Esophagus muscularis mucosa (tissue), 4 donors: ENCODE results near the gene RPAP2. TPM values are rescaled to one million over a fixed set of nuclear protein-coding genes. Genes with fewer than 3 reads are reported as not detected.
"Not testable (repeated sequence)": the region's sequence is repeated elsewhere in the genome, so short reads cannot be mapped to it uniquely, and the experiment has no call there.

Source experiments
- DNase-seq: peaks from one replicate; pipeline ENCODE4 v3.0.0-alpha.2; 2017; ENCODE audit errors: extremely low spot score
- H3K27ac ChIP-seq, 4 donors: fragments of 200-600 bp; sonication (generic); replicated peaks in 1 of 4; 1 replicate in 3 of 4; 2 replicates in 1 of 4; pipeline ENCODE4 v1.5.1; 2016 to 2019; ENCODE audit warnings: mild to moderate bottlenecking in 1 of 4
- H3K27me3 ChIP-seq, 4 donors: fragments of 200-600 bp; sonication (generic); one replicate each; pipeline versions ENCODE4 v1.5.1 to v1.6.0; 2016 to 2019
- H3K36me3 ChIP-seq, 4 donors: fragments of 200-600 bp; sonication (generic); one replicate each; pipeline ENCODE4 v1.5.1; 2016 to 2019
- H3K4me1 ChIP-seq, 4 donors: fragments of 200-600 bp; sonication (generic); one replicate each; pipeline ENCODE4 v1.5.1; 2016 to 2019
- H3K4me3 ChIP-seq, 4 donors: fragments of 200-600 bp; sonication (generic); 1 replicate in 2 of 4; 2 replicates in 2 of 4; pipeline ENCODE4 v1.5.1; 2016 to 2019; ENCODE audit warnings: mild to moderate bottlenecking in 4 of 4, moderate library complexity in 1 of 4
- H3K9me3 ChIP-seq, 4 donors: fragments of 200-600 bp; sonication (generic); 1 replicate in 3 of 4; 2 replicates in 1 of 4; pipeline ENCODE4 v1.5.1; 2016 to 2019
- CTCF ChIP-seq, 3 experiments: fragments of 200-600 bp in 2 of 3; fragments of 450-650 bp in 1 of 3; sonication (generic) in 2 of 3; IDR thresholded peaks; one replicate each; pipeline ENCODE4 v1.5.1; 2017 to 2019; ENCODE audit warnings: antibody characterized with exemption in 3 of 3, mild to moderate bottlenecking in 2 of 3, moderate library complexity in 1 of 3
- EP300 ChIP-seq: sonication (generic); formaldehyde crosslinking; IDR thresholded peaks from one replicate; pipeline ENCODE4 v1.6.1; 2017; ENCODE audit warnings: antibody characterized with exemption
- POLR2A ChIP-seq: fragments of 450-650 bp; IDR thresholded peaks from one replicate; pipeline ENCODE4 v1.6.1; 2017; ENCODE audit warnings: antibody characterized with exemption, moderate library complexity, mild to moderate bottlenecking, low read depth
- POLR2AphosphoS5 ChIP-seq, 2 donors: sonication (generic); formaldehyde crosslinking; IDR thresholded peaks; one replicate each; pipeline ENCODE4 v1.6.1; 2017; ENCODE audit warnings: antibody characterized with exemption in 2 of 2
- WGBS: methylation state at CpG from one replicate; pipeline ENCODE4 v1.1.5; 2018; 5-methylcytosine and 5-hydroxymethylcytosine counted together
- intact Hi-C: fragments of 100-400 bp; cut with DNase I; formaldehyde crosslinking; loops from one replicate; pipeline ENCODE4 v1.15.1; 2023
- total RNA-seq, 4 donors: library from RNA; depleted of rRNA; stranded (reverse); fragments of >200 nt; gene quantifications; one replicate each; pipeline versions ENCODE4 v1.1.0 to v1.2.1, GENCODE V29; 2016

RPAP2 gene
- total RNA-seq, 4 donors from 2014 or later = 8.9 to 13.3 (median 12.8) TPM

DNA sequence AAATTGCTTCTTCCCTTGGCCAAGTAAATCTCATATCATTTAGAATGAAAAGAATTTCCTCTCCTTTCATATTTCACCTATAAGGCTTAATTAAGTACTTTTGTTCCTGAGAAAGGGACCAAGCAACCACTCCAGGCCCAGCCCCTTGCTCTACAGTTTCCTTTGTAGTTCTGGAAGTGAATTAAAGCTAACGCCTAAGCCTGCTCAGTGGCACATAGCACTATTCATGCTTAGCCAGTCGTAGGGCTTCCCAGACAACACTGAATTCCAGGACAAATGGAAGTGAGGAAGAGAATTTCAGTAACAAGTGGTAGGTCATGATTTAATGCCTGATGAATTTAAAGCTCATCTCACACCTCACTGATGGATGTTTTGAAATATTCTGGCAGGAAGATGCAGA is 73.3 kb downstream of the RPAP2 start:
- H3K27ac ChIP-seq = no peak overlapping the region
- H3K9me3 ChIP-seq = no peaks in the 10 kb centered on the region
- H3K27me3 ChIP-seq = no peaks in the 10 kb centered on the region
- no peak for DNase-seq
- intact Hi-C loops = no loop called here
- 69% methylated on average over 2 of the region's 2 CpGs for WGBS
- TF ChIP-seq POLR2A (no peak), POLR2AphosphoS5 (IDR thresholded peaks at IDR 0.05) (no peak), CTCF (IDR thresholded peaks at IDR 0.05) (no peak), EP300 (no peak)
- H3K4me3 ChIP-seq = no peak overlapping the region
- no peaks in the 10 kb centered on the region for H3K4me1 ChIP-seq
- peaks cover 3 to 36% (median 11%) of the 10 kb centered on the region in 4 donors for H3K36me3 ChIP-seq

DNA sequence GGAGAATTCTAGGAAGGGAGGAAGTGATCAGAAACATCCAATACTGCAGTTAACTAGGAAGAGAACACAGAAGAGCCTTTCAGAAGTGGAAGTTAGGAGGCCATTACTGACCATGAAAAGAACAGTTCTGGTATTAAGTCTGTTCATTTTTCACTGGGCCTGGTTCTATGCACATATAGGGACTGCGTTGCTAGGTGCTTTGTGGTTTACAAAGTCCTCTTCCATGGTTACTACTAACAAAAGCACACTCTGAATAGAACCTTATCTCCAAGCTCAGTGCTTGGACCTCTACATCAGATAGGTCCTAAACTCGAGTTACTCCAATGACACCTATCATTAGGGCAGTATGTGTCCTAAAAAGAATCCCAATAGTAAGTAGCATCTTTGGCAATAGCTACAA is 75.4 kb downstream of the RPAP2 start:
- no peak for TF ChIP-seq EP300
- no peak for TF ChIP-seq CTCF (IDR thresholded peaks at IDR 0.05)
- no peak for TF ChIP-seq POLR2A
- TF ChIP-seq POLR2AphosphoS5 (IDR thresholded peaks at IDR 0.05) = no peak
- intact Hi-C loops = no loop called here
- H3K27ac ChIP-seq = no peak overlapping the region
- 95% methylated on average over 2 of the region's 2 CpGs for WGBS
- no peak for DNase-seq
- peaks cover 0 to 28% (median 9%) of the 10 kb centered on the region in 4 donors for H3K36me3 ChIP-seq
- no peaks in the 10 kb centered on the region for H3K27me3 ChIP-seq
- no peak overlapping the region for H3K4me3 ChIP-seq
- H3K9me3 ChIP-seq = no peaks in the 10 kb centered on the region
- no peaks in the 10 kb centered on the region for H3K4me1 ChIP-seq

GRCh38 chr1:92376345-92376744 is 77.5 kb downstream of the RPAP2 start:
- Histone ChIP-seq H3K27ac (no peak overlapping the region), H3K4me3 (no peak overlapping the region), H3K9me3 (no peaks in the 10 kb centered on the region), H3K36me3 (peaks cover 6 to 20% (median 10%) of the 10 kb centered on the region in 4 donors), H3K27me3 (no peaks in the 10 kb centered on the region), H3K4me1 (no peaks in the 10 kb centered on the region)
- no peak for DNase-seq
- TF ChIP-seq EP300 (no peak), CTCF (IDR thresholded peaks at IDR 0.05) (no peak), POLR2A (no peak)
- WGBS = 64% methylated on average over 2 of the region's 2 CpGs
- intact Hi-C loops = no loop called here

DNA sequence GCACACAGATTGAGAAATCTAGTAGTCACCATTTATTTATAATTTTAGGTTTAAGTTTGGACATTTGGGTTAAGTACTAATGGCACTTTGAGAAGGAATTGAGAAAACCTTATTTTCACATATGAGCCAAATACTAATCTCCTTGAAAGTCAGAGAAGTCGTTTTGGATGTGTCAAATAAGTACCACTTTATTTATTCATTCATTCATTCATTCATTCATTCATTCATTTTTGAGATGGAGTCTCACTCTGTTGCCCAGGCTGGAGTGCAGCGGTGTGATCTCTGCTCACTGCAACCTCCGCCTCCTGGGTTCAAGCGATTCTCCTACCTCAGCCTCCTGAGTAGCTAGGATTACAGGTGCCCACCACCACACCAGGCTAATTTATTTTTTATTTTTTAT is 79.1 kb downstream of the RPAP2 start:
- H3K4me1 ChIP-seq, intact Hi-C loops, H3K27ac ChIP-seq, H3K27me3 ChIP-seq, H3K9me3 ChIP-seq, H3K4me3 ChIP-seq, DNase-seq: not testable (repeated sequence)
- WGBS = 93% methylated on average over 4 of the region's 4 CpGs
- H3K36me3 ChIP-seq = peaks cover 7 to 19% (median 11%) of the 10 kb centered on the region in 4 donors

GRCh38 chr1:92380867-92381266 is 82.0 kb downstream of the RPAP2 start:
- WGBS = 98% methylated on average over 2 of the region's 2 CpGs
- no peak overlapping the region for H3K4me3 ChIP-seq
- DNase-seq = no peak
- intact Hi-C loops = no loop called here
- H3K27me3 ChIP-seq = no peaks in the 10 kb centered on the region
- H3K36me3 ChIP-seq = peaks cover 7 to 37% (median 21%) of the 10 kb centered on the region in 4 donors
- no peak for TF ChIP-seq POLR2A
- no peak for TF ChIP-seq CTCF (IDR thresholded peaks at IDR 0.05)
- no peak for TF ChIP-seq EP300
- no peak for TF ChIP-seq POLR2AphosphoS5 (IDR thresholded peaks at IDR 0.05)
- no peaks in the 10 kb centered on the region for H3K4me1 ChIP-seq
- H3K27ac ChIP-seq = no peak overlapping the region
- peaks cover 0 to 12% (median under 1%) of the 10 kb centered on the region in 4 donors for H3K9me3 ChIP-seq

DNA sequence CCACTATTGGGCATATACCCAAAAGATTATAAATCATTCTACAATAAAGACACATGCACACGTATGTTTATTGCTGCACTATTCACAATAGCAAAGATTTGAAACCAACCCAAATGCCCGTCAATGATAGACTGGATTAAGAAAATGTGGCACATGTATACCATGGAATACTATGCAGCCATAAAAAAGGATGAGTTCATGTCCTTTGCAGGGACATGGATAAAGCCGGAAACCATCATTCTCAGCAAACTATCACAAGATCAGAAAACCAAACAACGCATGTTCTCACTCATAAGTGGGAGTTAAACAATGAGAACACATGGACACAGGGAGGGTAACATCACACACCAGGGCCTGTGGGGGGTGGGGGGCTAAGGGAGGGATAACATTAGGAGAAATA is 95.1 kb downstream of the RPAP2 start:
- H3K27ac ChIP-seq, H3K4me3 ChIP-seq, intact Hi-C loops, H3K36me3 ChIP-seq, H3K27me3 ChIP-seq, H3K4me1 ChIP-seq, DNase-seq: not testable (repeated sequence)
- peaks cover 0 to 32% (median 28%) of the 10 kb centered on the region in 4 donors for H3K9me3 ChIP-seq
- WGBS = 96% methylated on average over 4 of the region's 4 CpGs
